B cell (primary cell): ENCODE results near the gene UGT2B10.

Source experiments
- EZH2 ChIP-seq: IDR thresholded peaks from 2 replicates; pipeline ENCODE4 v1.6.1; 2012; ENCODE audit warnings: borderline replicate concordance, low read depth, mild to moderate bottlenecking, moderate library complexity, low read length; ENCODE audit not compliant: insufficient read depth, poor library complexity, severe bottlenecking
- TF ChIP-seq, protein P1 (sequence below): fragments of 200-600 bp; IDR thresholded peaks from one replicate; pipeline ENCODE4 v1.8.0; 2022; ENCODE audit warnings: antibody characterized with exemption, mild to moderate bottlenecking

DNA sequence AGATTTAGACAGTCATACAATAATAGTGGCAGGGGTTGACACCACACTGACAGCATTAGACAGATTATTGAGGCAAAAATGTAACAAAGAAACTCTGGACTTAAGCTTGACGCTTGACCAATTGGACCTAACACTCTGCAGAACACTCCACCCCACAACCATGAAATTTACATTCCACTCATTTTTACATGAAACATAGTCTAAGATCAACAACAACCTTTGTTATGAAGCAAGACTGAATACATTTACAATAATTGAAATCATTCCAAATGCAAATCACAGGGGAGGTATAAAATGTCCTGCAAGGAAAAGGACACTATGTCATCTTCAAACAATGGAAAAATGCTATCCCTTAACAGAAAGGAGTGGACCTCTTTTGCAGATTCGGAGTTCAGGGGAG lies 4.9 kb upstream of the UGT2B10 start:
- TF ChIP-seq, protein P1, sequence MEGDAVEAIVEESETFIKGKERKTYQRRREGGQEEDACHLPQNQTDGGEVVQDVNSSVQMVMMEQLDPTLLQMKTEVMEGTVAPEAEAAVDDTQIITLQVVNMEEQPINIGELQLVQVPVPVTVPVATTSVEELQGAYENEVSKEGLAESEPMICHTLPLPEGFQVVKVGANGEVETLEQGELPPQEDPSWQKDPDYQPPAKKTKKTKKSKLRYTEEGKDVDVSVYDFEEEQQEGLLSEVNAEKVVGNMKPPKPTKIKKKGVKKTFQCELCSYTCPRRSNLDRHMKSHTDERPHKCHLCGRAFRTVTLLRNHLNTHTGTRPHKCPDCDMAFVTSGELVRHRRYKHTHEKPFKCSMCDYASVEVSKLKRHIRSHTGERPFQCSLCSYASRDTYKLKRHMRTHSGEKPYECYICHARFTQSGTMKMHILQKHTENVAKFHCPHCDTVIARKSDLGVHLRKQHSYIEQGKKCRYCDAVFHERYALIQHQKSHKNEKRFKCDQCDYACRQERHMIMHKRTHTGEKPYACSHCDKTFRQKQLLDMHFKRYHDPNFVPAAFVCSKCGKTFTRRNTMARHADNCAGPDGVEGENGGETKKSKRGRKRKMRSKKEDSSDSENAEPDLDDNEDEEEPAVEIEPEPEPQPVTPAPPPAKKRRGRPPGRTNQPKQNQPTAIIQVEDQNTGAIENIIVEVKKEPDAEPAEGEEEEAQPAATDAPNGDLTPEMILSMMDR: no peak
- TF ChIP-seq EZH2: no peak
